ENCODE data around the gene STRBP. TPM values are rescaled to one million over a fixed set of nuclear protein-coding genes. Genes with fewer than 3 reads are reported as not detected.

STRBP gene
- total RNA-seq, 1 donor from 2014 or later = 17.3 TPM

- H3K4me1 Mint-ChIP-seq (ENCODE audit: unreplicated experiment) = no peaks in the 10 kb centered on the region
These were observed 100.9 kb downstream of the STRBP start for GRCh38 chr9:123167474-123167873.

GRCh38 chr9:123165813-123166212 is 102.6 kb downstream of the STRBP start:
- Mint-ChIP-seq H3K9me3 (ENCODE audit: unreplicated experiment) (no peaks in the 10 kb centered on the region), H3K27me3 (ENCODE audit: unreplicated experiment) (no peaks in the 10 kb centered on the region), H3K4me1 (ENCODE audit: unreplicated experiment) (no peaks in the 10 kb centered on the region), H3K27ac (ENCODE audit: unreplicated experiment) (no peak overlapping the region), H3K4me3 (ENCODE audit: unreplicated experiment) (no peak overlapping the region), H3K36me3 (ENCODE audit: unreplicated experiment) (no peaks in the 10 kb centered on the region)
- no peak for TF ChIP-seq CTCF (IDR thresholded peaks at IDR 0.05)
- no peak for DNase-seq (ENCODE audit: extremely low spot score, unreplicated experiment)

More at GRCh38 chr9:123167474-123167873, 100.9 kb downstream of the STRBP start:
- Mint-ChIP-seq H3K36me3 (ENCODE audit: unreplicated experiment) (no peaks in the 10 kb centered on the region), H3K27me3 (ENCODE audit: unreplicated experiment) (no peaks in the 10 kb centered on the region), H3K4me3 (ENCODE audit: unreplicated experiment) (no peak overlapping the region), H3K27ac (ENCODE audit: unreplicated experiment) (no peak overlapping the region), H3K9me3 (ENCODE audit: unreplicated experiment) (no peaks in the 10 kb centered on the region)
- DNase-seq (ENCODE audit: extremely low spot score, unreplicated experiment) = no peak
- no peak for TF ChIP-seq CTCF (IDR thresholded peaks at IDR 0.05)

- Mint-ChIP-seq H3K36me3 (ENCODE audit: unreplicated experiment) (no peaks in the 10 kb centered on the region), H3K4me3 (ENCODE audit: unreplicated experiment) (no peak overlapping the region), H3K27ac (ENCODE audit: unreplicated experiment) (no peak overlapping the region), H3K4me1 (ENCODE audit: unreplicated experiment) (no peaks in the 10 kb centered on the region), H3K9me3 (ENCODE audit: unreplicated experiment) (no peaks in the 10 kb centered on the region), H3K27me3 (ENCODE audit: unreplicated experiment) (no peaks in the 10 kb centered on the region)
- DNase-seq (ENCODE audit: extremely low spot score, unreplicated experiment) = no peak
- TF ChIP-seq CTCF (IDR thresholded peaks at IDR 0.05) = no peak
These were observed 104.1 kb downstream of the STRBP start for GRCh38 chr9:123164285-123164684.

- H3K27me3 Mint-ChIP-seq (ENCODE audit: unreplicated experiment) = no peaks in the 10 kb centered on the region
- no peaks in the 10 kb centered on the region for H3K4me1 Mint-ChIP-seq (ENCODE audit: unreplicated experiment)
- no peak overlapping the region for H3K4me3 Mint-ChIP-seq (ENCODE audit: unreplicated experiment)
- no peaks in the 10 kb centered on the region for H3K9me3 Mint-ChIP-seq (ENCODE audit: unreplicated experiment)
- no peaks in the 10 kb centered on the region for H3K36me3 Mint-ChIP-seq (ENCODE audit: unreplicated experiment)
- TF ChIP-seq CTCF (IDR thresholded peaks at IDR 0.05) = no peak
- DNase-seq (ENCODE audit: extremely low spot score, unreplicated experiment) = no peak
- H3K27ac Mint-ChIP-seq (ENCODE audit: unreplicated experiment) = no peak overlapping the region
These were observed 105.5 kb downstream of the STRBP start for GRCh38 chr9:123162791-123163345.

- H3K36me3 Mint-ChIP-seq (ENCODE audit: unreplicated experiment) = peaks cover 3% of the 10 kb centered on the region
- TF ChIP-seq CTCF (IDR thresholded peaks at IDR 0.05) = no peak
- H3K4me3 Mint-ChIP-seq (ENCODE audit: unreplicated experiment) = no peak overlapping the region
- H3K27me3 Mint-ChIP-seq (ENCODE audit: unreplicated experiment) = no peaks in the 10 kb centered on the region
- no peak overlapping the region for H3K27ac Mint-ChIP-seq (ENCODE audit: unreplicated experiment)
- H3K4me1 Mint-ChIP-seq (ENCODE audit: unreplicated experiment) = no peaks in the 10 kb centered on the region
- no peaks in the 10 kb centered on the region for H3K9me3 Mint-ChIP-seq (ENCODE audit: unreplicated experiment)
- no peak for DNase-seq (ENCODE audit: extremely low spot score, unreplicated experiment)
These were observed 106.0 kb downstream of the STRBP start for GRCh38 chr9:123162360-123162759.
